Measurements from ENCODE around the gene CDH24. TPM values are rescaled to one million over a fixed set of nuclear protein-coding genes. Genes with fewer than 3 reads are reported as not detected.

Gene CDH24
- total and polyA plus RNA-seq, 9 of the 15 experiments (the other 6 are each of a cell fraction or from before 2014, with no cell fraction given), result 0.04 to 16.2 (median 4.9) TPM

DNA sequence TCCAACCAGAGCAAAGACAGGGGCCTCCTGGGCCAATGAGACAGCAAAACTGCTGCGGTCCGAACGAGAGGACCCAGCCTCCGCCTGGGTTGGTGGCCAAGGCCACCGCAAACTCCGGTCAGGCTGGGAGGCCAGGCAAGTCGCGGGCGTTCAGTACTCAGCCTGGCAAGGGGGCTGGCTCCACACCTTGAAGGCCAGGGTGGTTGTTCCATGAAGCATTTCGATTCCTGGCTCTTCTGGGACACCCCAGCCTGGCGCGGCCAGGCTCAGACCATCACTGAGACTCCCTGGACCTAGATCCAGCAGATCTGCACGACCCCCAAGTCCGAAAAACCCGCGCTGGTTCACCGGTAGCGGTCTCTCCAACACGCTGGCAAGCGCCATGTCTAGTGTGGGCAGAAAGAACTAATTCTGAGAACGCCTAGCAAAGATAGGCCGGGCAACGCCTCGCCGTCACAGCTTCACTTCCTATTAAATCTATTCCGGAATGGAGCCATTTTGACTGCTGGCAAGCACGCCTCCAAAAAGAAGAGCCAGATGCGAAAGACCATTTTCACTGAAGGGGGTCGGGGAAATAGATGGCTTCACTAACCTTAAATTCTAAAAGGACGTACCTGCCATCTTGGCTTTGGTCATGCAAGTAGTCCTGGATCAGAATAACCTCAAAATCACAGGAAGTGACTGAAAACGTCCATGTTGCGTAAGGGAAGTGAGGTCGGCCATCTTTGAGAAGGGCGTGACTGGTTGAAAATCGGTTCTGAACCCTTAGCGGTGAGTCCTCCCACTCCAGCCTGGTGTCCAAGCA is 22.6 kb downstream of the CDH24 start, which contains the start of gene PSMB5 (continued):
- TF ChIP-seq PHF21A (IDR thresholded peaks at IDR 0.05; ENCODE audit: borderline replicate concordance, low read depth) (no peak), NEUROD1 (IDR thresholded peaks at IDR 0.05; ENCODE audit: borderline replicate concordance, low read depth, low read length, partially characterized antibody) (no peak), MTA3 (IDR thresholded peaks at IDR 0.05; ENCODE audit: borderline replicate concordance) (peak; percentile 61), YY1 (IDR thresholded peaks at IDR 0.05; ENCODE audit: borderline replicate concordance in 1 of 3, control insufficient read depth in 1 of 3, extremely low read depth in 1 of 3, insufficient read depth in 3 of 3, insufficient read length in 1 of 3, insufficient replicate concordance in 2 of 3, low read depth in 1 of 3, low read length in 2 of 3) (peak; percentile 93 to 96 (median 95)), NFIC (IDR thresholded peaks at IDR 0.05) (0 out of 2 replicates have a peak, but pooled peaks have one; percentile 12), BMI1 (IDR thresholded peaks at IDR 0.05; ENCODE audit: low read length) (no peak), HNRNPH1 (optimal IDR thresholded peaks at IDR 0.05; ENCODE audit: low read depth, low read length) (no peak)
- TF ChIP-seq, protein P1, sequence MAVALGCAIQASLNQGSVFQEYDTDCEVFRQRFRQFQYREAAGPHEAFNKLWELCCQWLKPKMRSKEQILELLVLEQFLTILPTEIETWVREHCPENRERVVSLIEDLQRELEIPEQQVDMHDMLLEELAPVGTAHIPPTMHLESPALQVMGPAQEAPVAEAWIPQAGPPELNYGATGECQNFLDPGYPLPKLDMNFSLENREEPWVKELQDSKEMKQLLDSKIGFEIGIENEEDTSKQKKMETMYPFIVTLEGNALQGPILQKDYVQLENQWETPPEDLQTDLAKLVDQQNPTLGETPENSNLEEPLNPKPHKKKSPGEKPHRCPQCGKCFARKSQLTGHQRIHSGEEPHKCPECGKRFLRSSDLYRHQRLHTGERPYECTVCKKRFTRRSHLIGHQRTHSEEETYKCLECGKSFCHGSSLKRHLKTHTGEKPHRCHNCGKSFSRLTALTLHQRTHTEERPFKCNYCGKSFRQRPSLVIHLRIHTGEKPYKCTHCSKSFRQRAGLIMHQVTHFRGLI (CRISPR knock-in tag; IDR thresholded peaks at IDR 0.05), result no peak
- TF ChIP-seq, protein P2, sequence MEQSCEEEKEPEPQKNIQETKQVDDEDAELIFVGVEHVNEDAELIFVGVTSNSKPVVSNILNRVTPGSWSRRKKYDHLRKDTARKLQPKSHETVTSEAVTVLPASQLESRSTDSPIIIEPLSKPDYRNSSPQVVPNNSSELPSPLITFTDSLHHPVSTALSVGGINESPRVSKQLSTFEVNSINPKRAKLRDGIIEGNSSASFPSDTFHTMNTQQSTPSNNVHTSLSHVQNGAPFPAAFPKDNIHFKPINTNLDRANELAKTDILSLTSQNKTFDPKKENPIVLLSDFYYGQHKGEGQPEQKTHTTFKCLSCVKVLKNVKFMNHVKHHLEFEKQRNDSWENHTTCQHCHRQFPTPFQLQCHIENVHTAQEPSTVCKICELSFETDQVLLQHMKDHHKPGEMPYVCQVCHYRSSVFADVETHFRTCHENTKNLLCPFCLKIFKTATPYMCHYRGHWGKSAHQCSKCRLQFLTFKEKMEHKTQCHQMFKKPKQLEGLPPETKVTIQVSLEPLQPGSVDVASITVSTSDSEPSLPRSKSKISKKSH (CRISPR knock-in tag; IDR thresholded peaks at IDR 0.05), result no peak
- TF ChIP-seq, protein P3, sequence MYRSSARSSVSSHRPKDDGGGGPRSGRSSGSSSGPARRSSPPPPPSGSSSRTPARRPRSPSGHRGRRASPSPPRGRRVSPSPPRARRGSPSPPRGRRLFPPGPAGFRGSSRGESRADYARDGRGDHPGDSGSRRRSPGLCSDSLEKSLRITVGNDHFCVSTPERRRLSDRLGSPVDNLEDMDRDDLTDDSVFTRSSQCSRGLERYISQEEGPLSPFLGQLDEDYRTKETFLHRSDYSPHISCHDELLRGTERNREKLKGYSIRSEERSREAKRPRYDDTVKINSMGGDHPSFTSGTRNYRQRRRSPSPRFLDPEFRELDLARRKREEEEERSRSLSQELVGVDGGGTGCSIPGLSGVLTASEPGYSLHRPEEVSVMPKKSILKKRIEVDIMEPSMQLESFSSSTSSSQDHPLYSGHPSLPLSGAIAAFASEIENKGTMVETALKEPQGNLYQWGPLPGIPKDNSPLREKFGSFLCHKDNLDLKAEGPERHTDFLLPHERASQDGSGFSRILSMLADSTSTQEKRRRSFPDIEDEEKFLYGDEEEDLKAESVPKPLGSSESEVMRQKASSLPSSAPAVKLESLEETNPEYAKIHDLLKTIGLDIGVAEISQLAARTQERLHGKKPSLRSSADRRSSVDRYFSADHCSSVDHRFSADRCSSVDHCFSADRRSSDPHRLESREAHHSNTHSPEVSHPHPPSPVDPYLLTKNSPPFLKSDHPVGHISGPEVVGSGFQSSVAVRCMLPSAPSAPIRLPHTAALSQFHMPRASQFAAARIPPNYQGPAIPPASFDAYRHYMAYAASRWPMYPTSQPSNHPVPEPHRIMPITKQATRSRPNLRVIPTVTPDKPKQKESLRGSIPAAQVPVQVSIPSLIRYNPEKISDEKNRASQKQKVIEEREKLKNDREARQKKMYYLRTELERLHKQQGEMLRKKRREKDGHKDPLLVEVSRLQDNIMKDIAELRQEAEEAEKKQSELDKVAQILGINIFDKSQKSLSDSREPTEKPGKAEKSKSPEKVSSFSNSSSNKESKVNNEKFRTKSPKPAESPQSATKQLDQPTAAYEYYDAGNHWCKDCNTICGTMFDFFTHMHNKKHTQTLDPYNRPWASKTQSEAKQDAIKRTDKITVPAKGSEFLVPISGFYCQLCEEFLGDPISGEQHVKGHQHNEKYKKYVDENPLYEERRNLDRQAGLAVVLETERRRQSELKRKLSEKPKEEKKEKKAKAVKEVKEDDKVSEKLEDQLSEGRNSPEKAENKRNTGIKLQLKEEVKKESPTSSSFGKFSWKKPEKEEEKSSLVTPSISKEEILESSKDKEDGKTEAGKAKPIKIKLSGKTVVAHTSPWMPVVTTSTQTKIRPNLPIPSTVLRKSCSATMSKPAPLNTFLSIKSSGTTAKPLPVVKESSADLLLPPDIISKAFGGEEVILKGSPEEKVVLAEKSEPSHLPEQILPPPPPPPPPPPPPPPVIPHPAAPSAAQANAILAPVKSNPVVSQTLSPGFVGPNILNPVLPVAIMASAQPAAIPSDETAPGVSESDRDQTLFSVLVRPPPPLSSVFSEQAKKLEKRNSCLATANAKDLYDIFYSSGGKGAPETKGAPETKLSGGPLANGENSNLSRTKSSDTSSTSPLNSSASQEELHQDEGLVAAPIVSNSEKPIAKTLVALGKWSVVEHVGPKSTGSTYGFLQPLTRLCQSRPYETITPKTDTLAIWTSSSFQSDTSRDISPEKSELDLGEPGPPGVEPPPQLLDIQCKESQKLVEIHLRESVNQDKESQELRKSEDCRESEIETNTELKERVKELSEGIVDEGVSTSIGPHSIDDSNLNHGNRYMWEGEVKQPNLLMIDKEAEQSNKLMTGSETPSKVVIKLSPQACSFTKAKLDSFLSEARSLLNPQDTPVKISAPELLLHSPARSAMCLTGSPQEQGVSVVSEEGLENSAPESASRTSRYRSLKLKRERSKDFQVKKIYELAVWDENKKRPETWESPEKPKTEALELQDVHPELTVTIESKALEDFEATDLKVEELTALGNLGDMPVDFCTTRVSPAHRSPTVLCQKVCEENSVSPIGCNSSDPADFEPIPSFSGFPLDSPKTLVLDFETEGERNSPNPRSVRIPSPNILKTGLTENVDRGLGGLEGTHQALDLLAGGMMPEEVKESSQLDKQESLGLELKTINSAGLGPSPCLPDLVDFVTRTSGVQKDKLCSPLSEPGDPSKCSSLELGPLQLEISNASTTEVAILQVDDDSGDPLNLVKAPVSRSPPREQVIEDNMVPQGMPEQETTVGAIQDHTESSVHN (IDR thresholded peaks at IDR 0.05; ENCODE audit: borderline replicate concordance in 1 of 2, low read depth in 1 of 2), result no peak
- TF ChIP-seq, protein P4, sequence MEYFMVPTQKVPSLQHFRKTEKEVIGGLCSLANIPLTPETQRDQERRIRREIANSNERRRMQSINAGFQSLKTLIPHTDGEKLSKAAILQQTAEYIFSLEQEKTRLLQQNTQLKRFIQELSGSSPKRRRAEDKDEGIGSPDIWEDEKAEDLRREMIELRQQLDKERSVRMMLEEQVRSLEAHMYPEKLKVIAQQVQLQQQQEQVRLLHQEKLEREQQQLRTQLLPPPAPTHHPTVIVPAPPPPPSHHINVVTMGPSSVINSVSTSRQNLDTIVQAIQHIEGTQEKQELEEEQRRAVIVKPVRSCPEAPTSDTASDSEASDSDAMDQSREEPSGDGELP (CRISPR knock-in tag; IDR thresholded peaks at IDR 0.05; ENCODE audit: borderline replicate concordance), result peak; percentile 55; the same call in 1 of the 2 replicates
